GM19397 (cell line): ENCODE results near the gene TYSND1.
"Not testable (repeated sequence)": the region's sequence is repeated elsewhere in the genome, so short reads cannot be mapped to it uniquely, and the experiment has no call there.

Source experiments
- ATAC-seq: cut with Tn5 transposase; IDR thresholded peaks from one replicate; pipeline ENCODE4 v1.9.1; 2021; ENCODE audit warnings: mild to moderate bottlenecking, moderate library complexity; ENCODE audit not compliant: unreplicated experiment

TYSND1 gene

GRCh38 chr10:70112071-70112470, 34.4 kb downstream of the TYSND1 start:
- ATAC-seq: no peak

DNA sequence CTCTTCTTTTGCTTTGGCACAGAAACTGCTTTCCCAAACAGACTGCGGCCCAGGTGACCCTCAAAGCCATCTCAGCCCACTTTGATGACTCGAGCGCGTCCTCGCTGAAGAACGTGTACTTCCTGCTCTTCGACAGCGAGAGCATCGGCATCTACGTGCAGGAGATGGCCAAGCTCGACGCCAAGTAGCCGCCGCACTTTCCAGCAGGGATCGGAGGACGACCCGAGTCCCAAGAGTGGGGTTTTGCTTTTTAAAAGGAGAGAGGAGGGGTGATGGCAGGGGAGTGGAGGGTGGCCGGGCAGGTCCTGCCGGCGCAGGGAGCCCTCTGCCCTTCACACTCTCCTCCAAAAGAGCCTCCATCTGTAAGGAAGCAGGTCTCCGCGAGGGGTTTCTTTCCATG, 35.0 kb downstream of the TYSND1 start:
- no peak for ATAC-seq

DNA sequence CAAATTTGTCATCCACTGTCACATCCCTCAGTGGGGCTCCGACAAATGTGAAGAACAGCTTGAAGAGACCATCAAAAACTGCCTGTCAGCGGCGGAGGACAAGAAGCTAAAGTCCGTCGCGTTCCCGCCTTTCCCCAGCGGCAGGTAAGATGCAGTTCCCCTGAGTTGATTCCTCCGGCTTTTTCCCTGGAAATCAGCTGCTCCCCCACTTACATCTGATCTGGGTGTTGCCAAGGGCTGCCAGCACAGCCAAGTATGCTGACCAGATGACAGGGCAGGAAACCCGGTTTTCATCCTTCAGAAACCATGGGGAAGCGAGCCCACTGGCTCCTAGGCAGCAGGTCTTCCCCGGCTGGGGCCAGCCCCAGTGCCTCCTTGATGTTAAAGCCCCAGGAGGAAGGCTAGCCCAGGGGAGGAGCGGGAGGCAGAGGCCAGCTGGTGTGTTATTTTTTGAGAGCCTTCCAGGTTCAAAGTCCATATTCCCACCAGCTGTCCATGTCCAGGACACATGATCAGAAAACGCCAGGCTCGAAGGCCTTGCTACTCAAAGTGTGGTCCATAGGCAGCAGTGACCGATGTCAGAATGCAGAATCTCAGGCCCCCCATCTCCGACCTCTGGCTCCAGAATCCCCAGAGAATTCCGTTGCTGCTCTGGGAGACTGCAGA, 37.3 kb downstream of the TYSND1 start:
- ATAC-seq: no peak

GRCh38 chr10:70106958-70107791, 39.3 kb downstream of the TYSND1 start:
- ATAC-seq: no peak

DNA sequence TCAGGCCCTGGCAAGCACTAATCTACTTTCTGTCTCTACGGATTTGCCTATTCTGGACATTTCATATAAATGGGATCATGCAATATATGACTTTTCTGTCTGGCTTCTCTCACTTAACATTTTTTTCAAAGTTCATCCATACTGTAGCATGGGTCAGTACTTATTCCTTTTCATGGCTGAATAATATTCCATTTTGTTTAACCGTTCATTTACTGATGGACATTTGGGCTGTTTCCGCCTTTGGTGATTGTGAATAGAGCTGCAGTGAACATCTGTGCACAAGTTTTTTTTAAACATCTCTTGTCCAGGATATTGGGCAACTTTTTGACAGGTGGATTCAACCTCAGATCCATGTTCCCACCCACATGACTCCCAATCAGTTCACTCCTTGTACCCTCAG, 44.8 kb downstream of the TYSND1 start:
- no peak for ATAC-seq

DNA sequence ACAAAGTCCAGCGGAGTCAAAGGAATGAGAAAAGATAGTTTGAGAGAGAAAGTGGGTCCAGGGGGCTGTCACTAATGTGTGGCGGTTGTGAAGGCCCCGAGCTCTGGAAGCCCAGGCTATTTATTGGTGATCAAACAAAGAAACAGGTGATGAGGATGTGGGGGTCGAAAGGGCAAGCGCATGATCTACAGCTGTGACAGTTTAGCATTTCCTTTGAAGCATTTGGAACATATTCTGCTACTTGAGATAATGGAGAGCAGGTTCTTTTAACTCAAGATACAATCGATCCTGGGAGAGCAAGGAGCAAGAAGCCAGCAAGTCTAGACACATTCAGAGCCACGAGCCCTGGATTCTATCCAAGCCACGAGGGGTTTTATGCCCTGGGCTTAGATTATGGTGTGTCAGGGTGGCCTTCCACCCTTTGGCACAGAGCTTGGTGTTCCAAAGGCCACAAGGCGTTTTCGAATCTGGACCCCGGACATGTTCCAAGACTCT, 45.4 kb downstream of the TYSND1 start:
- ATAC-seq: not testable (repeated sequence)

GRCh38 chr10:70098271-70098670, 48.2 kb downstream of the TYSND1 start:
- no peak for ATAC-seq

DNA sequence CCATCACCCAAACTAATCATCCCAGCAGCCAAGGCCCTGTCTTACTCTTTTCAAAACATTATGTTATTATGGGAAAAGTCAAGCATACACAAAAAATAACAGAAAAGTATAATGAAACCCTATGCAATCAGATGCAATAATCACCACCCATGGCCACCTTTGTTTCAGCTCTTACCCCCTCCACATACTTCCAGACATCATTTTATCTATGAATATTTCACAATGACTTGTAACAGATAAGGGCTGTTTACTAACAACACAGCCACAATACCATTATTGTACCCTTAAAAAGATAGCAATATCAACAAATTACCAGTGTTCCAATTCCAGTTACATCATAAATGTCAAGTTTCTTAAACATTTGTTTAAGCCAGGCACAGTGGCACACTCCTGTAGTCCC, 49.0 kb downstream of the TYSND1 start:
- no peak for ATAC-seq

- no peak for ATAC-seq
Observed at GRCh38 chr10:70096705-70097420, 49.6 kb downstream of the TYSND1 start.

DNA sequence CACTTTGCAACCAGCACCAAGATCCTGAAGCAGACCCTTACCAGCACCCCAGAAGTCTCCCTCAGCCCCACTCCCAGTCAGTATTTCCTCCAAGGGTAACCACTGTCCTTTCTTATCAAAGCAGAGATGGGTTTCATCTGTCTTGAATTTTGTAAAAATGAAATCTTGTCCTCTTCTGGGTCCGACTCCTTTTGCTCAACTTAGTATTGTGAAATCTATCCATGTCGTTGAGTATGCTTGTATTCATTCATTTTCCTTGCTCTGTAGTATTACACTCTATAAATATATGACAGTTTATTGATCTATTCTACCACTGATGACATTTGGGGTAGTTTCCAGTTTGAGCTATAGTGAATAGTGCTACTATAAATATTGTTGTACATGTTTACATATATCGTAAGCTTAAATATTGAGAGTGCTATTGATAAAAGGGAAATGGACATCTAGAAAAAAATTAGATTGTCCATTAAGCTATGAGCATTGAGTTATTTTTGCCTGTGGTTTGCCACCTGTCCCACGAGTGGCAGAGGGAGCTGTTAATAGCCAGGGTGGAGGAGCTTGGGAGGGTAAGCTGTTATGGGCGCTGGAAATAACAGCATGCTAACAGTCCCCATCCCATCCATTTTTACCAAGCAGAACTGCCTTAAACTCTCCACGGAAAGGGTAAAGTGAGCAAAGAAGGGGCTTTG, 50.3 kb downstream of the TYSND1 start:
- no peak for ATAC-seq

DNA sequence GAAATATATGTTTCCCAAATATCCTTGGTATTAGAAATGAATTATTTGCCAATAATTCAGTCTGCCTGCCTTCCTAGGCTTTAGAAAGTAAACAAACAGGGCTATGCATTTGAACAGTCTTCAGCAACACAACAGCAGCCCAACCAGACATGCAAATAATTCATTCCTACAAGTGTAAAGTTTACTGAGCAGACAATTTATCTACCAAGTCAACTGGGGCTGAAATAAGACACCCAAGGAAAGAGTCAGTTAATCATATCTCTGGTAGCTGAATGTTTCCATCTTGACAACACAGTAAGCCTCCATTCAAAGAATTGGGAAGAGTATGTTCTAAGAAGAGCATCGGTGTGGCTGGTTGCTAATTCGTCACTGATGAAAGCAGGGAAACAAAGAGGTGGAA, 52.2 kb downstream of the TYSND1 start:
- no peak for ATAC-seq

GRCh38 chr10:70093335-70093944, 53.1 kb downstream of the TYSND1 start:
- ATAC-seq: no peak

DNA sequence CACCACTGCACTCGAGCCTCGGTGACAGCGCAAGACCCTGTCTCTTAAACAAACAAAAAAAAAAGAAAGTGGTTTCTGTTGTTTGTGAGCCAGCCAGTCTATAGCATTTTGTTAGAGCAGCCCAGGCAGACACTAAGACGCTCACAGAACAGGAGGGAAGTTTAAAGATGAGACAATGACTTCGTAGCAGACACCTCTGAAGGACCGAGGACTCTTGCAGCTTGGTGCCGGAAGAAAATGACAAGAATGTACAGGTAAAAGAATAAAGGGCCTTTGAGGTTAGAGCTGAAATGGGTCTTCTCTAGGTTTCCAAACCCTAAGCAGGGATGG, 54.1 kb downstream of the TYSND1 start:
- no peak for ATAC-seq

DNA sequence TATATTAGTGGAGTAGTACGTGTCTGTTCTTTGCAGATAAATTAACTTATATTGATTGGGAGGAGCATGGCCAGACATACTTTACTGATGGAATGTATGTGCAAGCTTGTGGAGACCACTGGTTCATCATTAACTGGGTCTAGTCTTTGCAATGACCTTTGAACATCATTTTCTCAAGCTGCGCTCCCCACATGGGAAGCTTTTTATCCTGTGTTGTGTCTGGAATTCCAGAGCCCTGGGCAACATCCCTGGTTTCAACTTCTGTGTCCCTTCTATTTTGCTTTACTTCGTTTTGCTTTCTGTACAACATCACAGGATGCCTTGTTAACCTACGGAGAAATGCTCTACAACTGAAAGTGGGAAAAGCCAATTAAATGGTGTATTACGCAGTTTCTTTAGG, 55.5 kb downstream of the TYSND1 start:
- ATAC-seq: no peak

- no peak for ATAC-seq
Observed at GRCh38 chr10:70090013-70090412, 56.5 kb downstream of the TYSND1 start.

DNA sequence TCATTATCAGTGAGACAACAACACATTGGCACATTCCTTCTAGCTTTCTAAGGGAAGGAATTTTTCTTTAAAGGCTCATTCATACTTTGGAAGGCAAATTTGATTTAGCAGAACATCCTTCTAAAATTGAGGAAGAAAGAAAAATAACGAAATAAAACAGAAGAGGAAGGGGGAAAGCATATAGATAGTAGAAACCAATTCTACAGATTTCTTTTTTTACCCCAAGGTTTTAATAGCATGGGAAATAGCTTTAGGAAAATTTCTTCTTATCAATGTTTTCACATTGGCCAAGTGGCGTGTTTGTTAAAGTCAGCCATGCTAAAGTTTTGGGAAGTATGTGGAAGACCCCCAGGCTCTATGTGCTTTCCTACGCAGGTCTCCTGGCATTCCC, 58.2 kb downstream of the TYSND1 start:
- ATAC-seq: no peak
